ENCODE measurements around the gene SETBP1. TPM values are rescaled to one million over a fixed set of nuclear protein-coding genes. Genes with fewer than 3 reads are reported as not detected.
A peak's percentile ranks its signal among the peaks of the same experiment; 100 is the strongest.

Gene SETBP1
- total RNA-seq, 2 experiments from 2014 or later, result 25.2 to 30.3 TPM

DNA sequence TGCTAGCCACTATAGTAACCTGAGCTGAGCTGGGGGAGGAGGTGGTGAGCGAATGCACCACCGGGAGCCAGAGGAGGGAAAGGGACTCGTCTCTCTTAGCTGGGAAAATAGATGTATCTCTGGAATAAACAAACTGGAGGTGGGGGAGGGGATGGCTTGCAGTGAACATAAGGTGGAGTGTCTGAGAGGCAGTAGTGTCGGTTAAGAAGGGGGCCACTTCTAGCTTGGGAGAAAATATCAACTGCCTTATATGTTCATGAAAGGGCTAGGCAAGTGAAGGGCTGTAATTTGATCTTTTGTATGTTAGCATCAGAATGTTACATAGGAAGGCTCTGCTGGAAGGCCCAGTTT lies 2.2 kb downstream of the SETBP1 start:
- DNase-seq (no peak), ATAC-seq (no peak)
- Mint-ChIP-seq H3K4me3 (no peak overlapping the region), H3K27me3 (peaks cover 9% of the 10 kb centered on the region), H3K9me3 (ENCODE audit: low read depth) (no peaks in the 10 kb centered on the region), H3K36me3 (peaks cover 14% of the 10 kb centered on the region), H3K27ac (no peak overlapping the region), H3K4me1 (peaks cover 32% of the 10 kb centered on the region)
- CTCF ChIA-PET, result interaction anchor here (1.0 to 1.6 kb wide), 4 partner anchors 9 to 530 kb away, joined by 3 to 6 read pairs (median 3); no protein-coding TSS in a partner anchor

- CTCF ChIA-PET, result interaction anchor here (1.0 to 1.6 kb wide), 4 partner anchors 8 to 529 kb away, joined by 3 read pairs; no protein-coding TSS in a partner anchor
- H3K27me3 Mint-ChIP-seq, result peaks cover 5% of the 10 kb centered on the region
- H3K4me1 Mint-ChIP-seq, result peaks cover 24% of the 10 kb centered on the region
- ATAC-seq, result no peak
- H3K9me3 Mint-ChIP-seq (ENCODE audit: low read depth), result no peaks in the 10 kb centered on the region
- DNase-seq, result no peak
- H3K36me3 Mint-ChIP-seq, result peaks cover 15% of the 10 kb centered on the region
- no peak overlapping the region for H3K27ac Mint-ChIP-seq
- no peak overlapping the region for H3K4me3 Mint-ChIP-seq
Measured at GRCh38 chr18:44683556-44683955, 2.9 kb downstream of the SETBP1 start.

GRCh38 chr18:44685296-44685695 lies 4.6 kb downstream of the SETBP1 start:
- Mint-ChIP-seq H3K4me1 (peaks cover 23% of the 10 kb centered on the region), H3K27ac (no peak overlapping the region), H3K27me3 (peaks cover 5% of the 10 kb centered on the region), H3K36me3 (peaks cover 18% of the 10 kb centered on the region), H3K9me3 (ENCODE audit: low read depth) (no peaks in the 10 kb centered on the region), H3K4me3 (no peak overlapping the region)
- ATAC-seq, result no peak
- CTCF ChIA-PET, result no interaction called here
- no peak for DNase-seq

- peaks cover 18% of the 10 kb centered on the region for H3K4me1 Mint-ChIP-seq
- H3K27ac Mint-ChIP-seq, result no peak overlapping the region
- H3K9me3 Mint-ChIP-seq (ENCODE audit: low read depth), result no peaks in the 10 kb centered on the region
- no peak overlapping the region for H3K4me3 Mint-ChIP-seq
- ATAC-seq (no peak), DNase-seq (no peak)
- H3K36me3 Mint-ChIP-seq, result peaks cover 18% of the 10 kb centered on the region
- CTCF ChIA-PET, result no interaction called here
- peaks cover under 1% of the 10 kb centered on the region for H3K27me3 Mint-ChIP-seq
Measured at GRCh38 chr18:44686156-44686555, 5.5 kb downstream of the SETBP1 start.

GRCh38 chr18:44687421-44687820 lies 6.7 kb downstream of the SETBP1 start:
- no peak overlapping the region for H3K4me3 Mint-ChIP-seq
- no peaks in the 10 kb centered on the region for H3K9me3 Mint-ChIP-seq (ENCODE audit: low read depth)
- DNase-seq (no peak), ATAC-seq (no peak)
- peaks cover 21% of the 10 kb centered on the region for H3K36me3 Mint-ChIP-seq
- H3K4me1 Mint-ChIP-seq, result peaks cover 16% of the 10 kb centered on the region
- CTCF ChIA-PET, result interaction anchor here (1.0 to 2.2 kb wide), 7 partner anchors 9 to 525 kb away, joined by 3 to 6 read pairs (median 3); no protein-coding TSS in a partner anchor
- no peaks in the 10 kb centered on the region for H3K27me3 Mint-ChIP-seq
- no peak overlapping the region for H3K27ac Mint-ChIP-seq

- no peak for ATAC-seq
- no peaks in the 10 kb centered on the region for H3K27me3 Mint-ChIP-seq
- H3K36me3 Mint-ChIP-seq, result peaks cover 30% of the 10 kb centered on the region
- peaks cover under 1% of the 10 kb centered on the region for H3K9me3 Mint-ChIP-seq (ENCODE audit: low read depth)
- H3K4me3 Mint-ChIP-seq, result no peak overlapping the region
- DNase-seq, result no peak
- H3K4me1 Mint-ChIP-seq, result peaks cover 23% of the 10 kb centered on the region
- CTCF ChIA-PET, result interaction anchor here (1.2 kb wide), 1 partner anchor 10 kb away, joined by 4 read pairs; the partner anchor contains the start of gene SETBP1
- H3K27ac Mint-ChIP-seq, result no peak overlapping the region
Measured at GRCh38 chr18:44689736-44690135, 9.0 kb downstream of the SETBP1 start.

GRCh38 chr18:44691148-44691925 lies 10.6 kb downstream of the SETBP1 start:
- H3K27ac Mint-ChIP-seq, result no peak overlapping the region
- H3K36me3 Mint-ChIP-seq, result peaks cover 36% of the 10 kb centered on the region
- ATAC-seq (no peak), DNase-seq (no peak)
- H3K27me3 Mint-ChIP-seq, result peaks cover 3% of the 10 kb centered on the region
- CTCF ChIA-PET, result interaction anchor here (0.8 to 1.1 kb wide), 2 partner anchors 8 to 124 kb away, joined by 3 read pairs; no protein-coding TSS in a partner anchor
- H3K4me3 Mint-ChIP-seq, result no peak overlapping the region
- peaks cover 2% of the 10 kb centered on the region for H3K9me3 Mint-ChIP-seq (ENCODE audit: low read depth)
- peaks cover 21% of the 10 kb centered on the region for H3K4me1 Mint-ChIP-seq

- H3K4me3 Mint-ChIP-seq, result no peak overlapping the region
- CTCF ChIA-PET, result interaction anchor here (1.1 kb wide), 1 partner anchor 16 kb away, joined by 3 read pairs; no protein-coding TSS in a partner anchor
- H3K27ac Mint-ChIP-seq, result no peak overlapping the region
- ATAC-seq (no peak), DNase-seq (no peak)
- H3K27me3 Mint-ChIP-seq, result peaks cover 4% of the 10 kb centered on the region
- peaks cover 2% of the 10 kb centered on the region for H3K9me3 Mint-ChIP-seq (ENCODE audit: low read depth)
- H3K36me3 Mint-ChIP-seq, result peaks cover 31% of the 10 kb centered on the region
- peaks cover 12% of the 10 kb centered on the region for H3K4me1 Mint-ChIP-seq
Measured at GRCh38 chr18:44693030-44693784, 12.5 kb downstream of the SETBP1 start.

- H3K27me3 Mint-ChIP-seq, result peaks cover 7% of the 10 kb centered on the region
- peaks cover 27% of the 10 kb centered on the region for H3K4me1 Mint-ChIP-seq
- no peak overlapping the region for H3K27ac Mint-ChIP-seq
Measured at GRCh38 chr18:44695503-44695902, 14.8 kb downstream of the SETBP1 start.

DNA sequence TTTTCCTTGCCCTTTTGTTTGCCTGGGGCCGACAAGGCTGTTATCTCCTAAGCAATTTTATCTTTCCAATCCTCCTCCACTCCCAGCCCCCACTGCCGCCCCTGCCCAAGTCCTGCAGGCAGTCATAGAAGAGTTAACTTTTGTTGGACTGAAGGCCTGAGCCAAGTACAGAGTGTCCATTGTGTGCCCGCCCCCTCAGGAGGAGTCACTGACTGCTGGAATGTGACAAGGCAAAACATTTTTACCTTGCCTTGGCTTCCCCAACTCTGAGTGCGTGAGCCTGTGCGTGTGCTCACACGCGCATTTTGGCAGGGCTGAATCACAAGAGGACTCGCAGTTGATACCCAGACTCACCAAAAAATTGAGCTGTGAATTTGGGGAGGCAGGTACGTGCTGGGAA lies 16.2 kb downstream of the SETBP1 start:
- peaks cover 37% of the 10 kb centered on the region for H3K4me1 Mint-ChIP-seq

More at GRCh38 chr18:44695503-44695902, 14.8 kb downstream of the SETBP1 start:
- H3K9me3 Mint-ChIP-seq (ENCODE audit: low read depth), result peaks cover 2% of the 10 kb centered on the region
- H3K36me3 Mint-ChIP-seq, result peaks cover 31% of the 10 kb centered on the region
- H3K4me3 Mint-ChIP-seq, result no peak overlapping the region
- CTCF ChIA-PET, result interaction anchor here (0.8 kb wide), 1 partner anchor 13 kb away, joined by 3 read pairs; no protein-coding TSS in a partner anchor
- ATAC-seq, result no peak
- no peak for DNase-seq

GRCh38 chr18:44697315-44697714 lies 16.6 kb downstream of the SETBP1 start:
- ATAC-seq, result no peak
- DNase-seq, result no peak
- Mint-ChIP-seq H3K27me3 (peaks cover 7% of the 10 kb centered on the region), H3K27ac (no peak overlapping the region), H3K4me3 (no peak overlapping the region), H3K36me3 (peaks cover 35% of the 10 kb centered on the region), H3K4me1 (peaks cover 40% of the 10 kb centered on the region), H3K9me3 (ENCODE audit: low read depth) (peaks cover 2% of the 10 kb centered on the region)
- CTCF ChIA-PET, result interaction anchor here (0.7 to 1.3 kb wide), 2 partner anchors 15 to 33 kb away, joined by 3 read pairs; no protein-coding TSS in a partner anchor

More for the DNA sequence above, 16.2 kb downstream of the SETBP1 start:
- Mint-ChIP-seq H3K27ac (no peak overlapping the region), H3K27me3 (peaks cover 7% of the 10 kb centered on the region), H3K9me3 (ENCODE audit: low read depth) (peaks cover 2% of the 10 kb centered on the region), H3K4me3 (no peak overlapping the region), H3K36me3 (peaks cover 32% of the 10 kb centered on the region)
- ATAC-seq (no peak), DNase-seq (no peak)
- CTCF ChIA-PET, result interaction anchor here (1.3 kb wide), 1 partner anchor 14 kb away, joined by 3 read pairs; no protein-coding TSS in a partner anchor

DNA sequence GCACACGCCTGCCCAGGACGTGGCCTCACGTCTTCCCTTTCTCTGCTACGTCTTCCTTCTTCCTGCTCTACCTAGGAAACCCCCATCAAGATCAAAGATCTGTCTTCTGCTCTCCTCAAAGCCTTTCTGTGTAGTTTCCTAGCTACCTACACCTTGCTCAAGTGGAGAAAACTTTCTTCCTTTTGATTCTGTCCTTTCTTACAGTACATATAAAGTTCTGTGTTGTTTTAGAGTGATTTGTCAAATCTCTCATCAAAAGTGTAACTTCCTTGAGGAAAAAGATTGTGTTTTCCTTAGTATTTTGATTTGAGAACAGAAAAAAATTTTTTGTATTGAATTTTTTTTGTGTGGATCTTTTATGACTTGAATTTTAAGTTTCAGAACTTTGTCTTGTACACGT lies 17.8 kb downstream of the SETBP1 start:
- no peak for ATAC-seq
- H3K4me3 Mint-ChIP-seq, result no peak overlapping the region
- CTCF ChIA-PET, result interaction anchor here (1.0 to 1.4 kb wide), 2 partner anchors 70 to 514 kb away, joined by 3 read pairs; no protein-coding TSS in a partner anchor

DNA sequence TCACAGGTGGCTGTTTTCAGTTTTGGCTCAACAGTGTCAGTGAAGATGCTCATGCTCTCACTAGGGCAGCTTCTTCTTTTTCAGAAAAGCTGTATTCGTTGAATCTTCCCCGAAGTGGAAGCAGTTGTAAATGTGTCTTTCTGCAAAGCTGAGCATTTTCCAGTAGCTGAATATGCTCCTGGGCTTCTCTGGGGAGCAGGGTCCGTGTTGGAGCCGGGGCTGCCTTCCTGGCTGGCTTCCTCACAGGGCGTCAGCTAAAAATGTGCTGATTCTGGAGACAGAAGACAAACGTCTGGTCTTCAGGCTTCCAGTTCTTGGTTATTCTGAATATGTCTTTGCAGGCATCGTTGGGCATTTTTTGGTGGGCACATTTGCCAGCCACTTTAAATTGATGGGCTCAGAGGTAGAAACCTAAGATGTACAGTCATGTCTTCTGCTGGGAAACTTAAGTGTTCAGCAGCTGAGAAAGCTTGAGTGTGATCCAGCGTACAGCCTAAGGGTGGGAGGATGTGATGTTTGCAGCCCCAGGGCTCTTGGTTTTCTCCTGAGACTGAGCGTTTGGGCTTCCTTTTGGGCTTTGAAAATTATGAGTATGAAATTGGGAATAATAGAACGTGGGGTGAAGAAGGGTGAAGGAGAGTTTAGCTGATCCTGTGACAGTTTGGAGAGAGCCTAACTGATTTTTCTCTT lies 19.0 kb downstream of the SETBP1 start:
- H3K27ac Mint-ChIP-seq, result peak overlapping the region; percentile 14
- CTCF ChIA-PET, result interaction anchor here (1.2 kb wide), 1 partner anchor 12 kb away, joined by 3 read pairs; no protein-coding TSS in a partner anchor

More for the DNA sequence above, 17.8 kb downstream of the SETBP1 start:
- no peak for DNase-seq
- Mint-ChIP-seq H3K27me3 (peaks cover 7% of the 10 kb centered on the region), H3K9me3 (ENCODE audit: low read depth) (peaks cover 2% of the 10 kb centered on the region), H3K36me3 (peaks cover 37% of the 10 kb centered on the region), H3K4me1 (peaks cover 43% of the 10 kb centered on the region), H3K27ac (no peak overlapping the region)

More for the DNA sequence above, 19.0 kb downstream of the SETBP1 start:
- Mint-ChIP-seq H3K4me3 (no peak overlapping the region), H3K27me3 (peaks cover 10% of the 10 kb centered on the region), H3K9me3 (ENCODE audit: low read depth) (peaks cover 2% of the 10 kb centered on the region), H3K4me1 (peaks cover 40% of the 10 kb centered on the region), H3K36me3 (peaks cover 38% of the 10 kb centered on the region)
- DNase-seq, result no peak
- ATAC-seq, result no peak

Data from activated CD8-positive, alpha-beta memory T cell treated with anti-CD3 and anti-CD28 coated beads, Interleukin-2, amount 10 ng/mL, durations not matched to agents 7 days and 5 days (primary cell).